ENCODE measurements around the gene TRIM6.

DNA sequence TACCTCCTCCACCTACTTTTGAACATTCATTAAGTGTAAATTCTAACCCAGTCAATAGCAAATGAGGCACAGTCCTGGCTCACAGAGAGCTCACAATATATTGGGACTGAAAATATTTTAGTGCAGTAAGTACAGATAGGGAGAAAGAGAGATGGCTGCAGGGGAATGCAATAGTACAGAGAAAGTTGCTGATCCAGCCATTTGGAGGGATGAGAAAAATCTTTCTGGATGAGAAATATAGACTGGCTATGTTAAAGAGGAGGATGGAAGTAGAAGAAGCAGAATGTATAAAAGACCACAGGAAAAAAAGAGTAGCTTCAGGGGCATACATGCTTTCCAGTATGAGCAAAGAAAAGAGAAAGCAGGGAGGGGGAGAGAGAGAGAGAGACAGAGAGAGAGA is 19.3 kb upstream of the TRIM6 start:
- TF ChIP-seq, protein P1, sequence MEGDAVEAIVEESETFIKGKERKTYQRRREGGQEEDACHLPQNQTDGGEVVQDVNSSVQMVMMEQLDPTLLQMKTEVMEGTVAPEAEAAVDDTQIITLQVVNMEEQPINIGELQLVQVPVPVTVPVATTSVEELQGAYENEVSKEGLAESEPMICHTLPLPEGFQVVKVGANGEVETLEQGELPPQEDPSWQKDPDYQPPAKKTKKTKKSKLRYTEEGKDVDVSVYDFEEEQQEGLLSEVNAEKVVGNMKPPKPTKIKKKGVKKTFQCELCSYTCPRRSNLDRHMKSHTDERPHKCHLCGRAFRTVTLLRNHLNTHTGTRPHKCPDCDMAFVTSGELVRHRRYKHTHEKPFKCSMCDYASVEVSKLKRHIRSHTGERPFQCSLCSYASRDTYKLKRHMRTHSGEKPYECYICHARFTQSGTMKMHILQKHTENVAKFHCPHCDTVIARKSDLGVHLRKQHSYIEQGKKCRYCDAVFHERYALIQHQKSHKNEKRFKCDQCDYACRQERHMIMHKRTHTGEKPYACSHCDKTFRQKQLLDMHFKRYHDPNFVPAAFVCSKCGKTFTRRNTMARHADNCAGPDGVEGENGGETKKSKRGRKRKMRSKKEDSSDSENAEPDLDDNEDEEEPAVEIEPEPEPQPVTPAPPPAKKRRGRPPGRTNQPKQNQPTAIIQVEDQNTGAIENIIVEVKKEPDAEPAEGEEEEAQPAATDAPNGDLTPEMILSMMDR (conservative IDR thresholded peaks at IDR 0.05; ENCODE audit: low read length) = no peak
- TF ChIP-seq EZH2phosphoT487 (IDR thresholded peaks at IDR 0.05; ENCODE audit: borderline replicate concordance) = no peak
